Measurements from ENCODE around the gene NINL.
A peak's percentile ranks its signal among the peaks of the same experiment; 100 is the strongest.
"Not testable (repeated sequence)": the region's sequence is repeated elsewhere in the genome, so short reads cannot be mapped to it uniquely, and the experiment has no call there.

NINL gene

GRCh38 chr20:25584905-25585704 is at the start of gene NINL:
TSS of gene NINL (minus strand) at chr20:25585531. CDS start at chr20:25526587, 58,944 bp downstream.
- peak in 1 of 2 experiments; percentile 84 for DNase-seq

GRCh38 chr20:25632940-25633790 is 47.8 kb upstream of the NINL start:
- DNase-seq: no peak

DNA sequence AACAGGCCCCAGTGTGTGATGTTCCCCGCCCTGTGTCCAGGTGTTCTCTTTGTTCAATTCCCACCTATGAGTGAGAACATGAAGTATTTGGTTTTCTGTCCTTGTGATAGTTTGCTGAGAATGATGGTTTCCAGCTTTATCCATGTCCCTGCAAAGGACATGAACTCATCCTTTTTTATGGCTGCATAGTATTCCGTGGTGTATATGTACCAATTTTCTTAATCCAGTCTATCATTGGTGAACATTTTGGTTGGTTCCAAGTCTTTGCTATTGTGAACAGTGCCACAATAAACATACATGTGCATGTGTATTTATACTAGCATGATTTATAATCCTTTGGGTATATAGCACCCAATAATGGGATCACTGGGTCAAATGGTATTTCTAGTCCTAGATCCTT is 45.3 kb upstream of the NINL start:
- DNase-seq: not testable (repeated sequence)

GRCh38 chr20:25629816-25630499 is 44.6 kb upstream of the NINL start:
- DNase-seq: no peak

- DNase-seq: no peak
These were observed 41.4 kb upstream of the NINL start for GRCh38 chr20:25626779-25627178.

DNA sequence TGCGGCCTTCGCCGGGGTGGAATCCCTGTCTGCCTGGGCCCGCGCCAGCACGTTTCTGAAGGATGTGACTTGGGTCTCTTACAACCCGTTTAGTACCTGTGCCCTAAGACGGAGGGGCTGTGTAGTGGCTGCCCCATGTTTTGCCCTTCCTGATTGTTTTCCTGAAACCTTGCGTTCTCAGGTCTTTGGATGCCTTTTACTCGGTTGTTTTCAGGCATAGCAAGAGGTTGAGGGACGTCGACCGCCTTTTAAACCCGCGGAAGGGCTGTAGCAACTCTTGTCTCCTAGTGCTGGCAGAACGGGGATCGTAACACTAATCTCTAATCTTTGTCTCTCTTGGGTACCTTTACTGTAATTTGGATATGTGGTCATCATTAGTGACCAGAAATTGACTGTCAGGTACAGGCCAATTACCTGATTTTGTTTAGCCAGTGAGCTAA is 39.2 kb upstream of the NINL start:
- DNase-seq: no peak

DNA sequence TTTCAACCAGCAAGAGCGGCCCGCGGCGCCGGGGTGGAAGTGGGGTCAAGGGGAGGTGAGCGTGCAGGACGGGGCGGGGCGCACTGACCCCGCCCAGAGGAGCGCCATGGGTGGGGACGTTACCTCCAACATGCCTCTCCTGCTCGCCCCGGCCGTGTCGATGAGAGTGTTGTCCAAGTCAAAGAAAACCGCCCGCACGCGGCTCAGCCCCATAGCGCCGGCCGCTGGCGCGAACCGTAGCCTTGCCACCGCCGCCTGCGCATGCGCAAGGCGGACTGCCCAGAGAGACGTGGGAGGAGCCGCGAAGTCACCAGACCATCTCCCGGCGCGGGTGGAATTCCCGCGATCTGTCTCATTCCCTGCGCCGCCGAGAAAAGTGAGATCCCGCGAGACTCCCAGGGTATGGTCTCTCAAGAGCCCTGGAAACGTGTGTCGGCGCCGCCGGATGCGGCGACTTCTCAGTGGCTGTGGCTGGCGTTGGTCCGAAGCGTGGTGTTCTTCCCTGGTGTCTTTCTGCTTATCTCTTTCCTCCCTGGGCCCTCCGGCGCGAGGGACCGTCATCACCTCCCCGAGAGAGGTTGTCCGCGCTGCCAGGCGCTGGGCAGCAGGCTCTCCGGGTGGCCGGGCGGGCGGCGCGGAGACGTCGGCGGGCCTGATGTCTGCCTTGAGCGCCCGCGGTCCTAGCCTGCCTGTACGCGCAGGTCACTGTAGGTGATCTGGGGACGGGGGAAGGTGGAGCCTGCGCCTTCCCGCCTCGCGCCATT is 38.6 kb upstream of the NINL start, which contains the start of gene NANP:
Gene NANP, minus strand, starts transcription at position 279 of the 764 bp plus-strand sequence. Its CDS starts 66 bp downstream, at position 213.
- peak; percentile 97 to 99 for DNase-seq

- peak; percentile 50 to 64 for DNase-seq
These were observed 37.9 kb upstream of the NINL start for GRCh38 chr20:25623225-25623735.

DNA sequence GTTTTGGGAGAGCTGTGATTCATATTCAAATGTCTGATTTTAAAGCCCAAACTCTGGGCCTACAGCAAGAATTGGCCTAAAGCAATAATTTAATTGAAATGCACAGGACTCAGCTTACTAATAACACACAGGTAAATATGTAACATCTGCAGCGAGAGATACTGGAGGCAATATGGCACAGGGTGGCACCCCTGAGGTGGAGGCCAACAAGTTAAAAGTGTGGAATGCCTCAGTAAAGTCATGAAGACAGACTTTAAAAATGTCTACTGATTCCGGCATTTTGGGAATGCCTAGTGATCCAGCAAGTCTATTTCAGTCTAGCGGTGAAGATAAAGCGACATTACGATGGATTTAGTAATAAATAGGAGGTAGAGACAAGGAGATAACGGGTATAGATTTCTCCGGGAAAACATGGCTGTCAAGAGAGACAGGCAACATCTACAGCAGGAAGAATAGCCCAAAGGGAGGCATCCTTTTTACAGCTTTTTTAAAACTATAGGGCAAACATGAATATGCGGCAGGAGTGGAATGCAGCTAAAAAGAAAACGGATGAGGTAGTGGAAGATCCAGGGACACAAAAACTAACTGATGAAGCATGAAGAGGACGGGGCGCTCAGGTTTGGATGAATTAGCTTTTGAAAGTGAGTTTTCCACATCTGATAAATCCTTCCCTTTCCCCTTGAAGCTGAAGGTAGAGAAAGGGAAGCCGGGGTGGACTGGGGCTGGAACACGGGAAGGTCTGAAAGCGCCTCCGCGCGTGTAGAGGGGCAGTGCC is 37.3 kb upstream of the NINL start:
- no peak for DNase-seq

DNA sequence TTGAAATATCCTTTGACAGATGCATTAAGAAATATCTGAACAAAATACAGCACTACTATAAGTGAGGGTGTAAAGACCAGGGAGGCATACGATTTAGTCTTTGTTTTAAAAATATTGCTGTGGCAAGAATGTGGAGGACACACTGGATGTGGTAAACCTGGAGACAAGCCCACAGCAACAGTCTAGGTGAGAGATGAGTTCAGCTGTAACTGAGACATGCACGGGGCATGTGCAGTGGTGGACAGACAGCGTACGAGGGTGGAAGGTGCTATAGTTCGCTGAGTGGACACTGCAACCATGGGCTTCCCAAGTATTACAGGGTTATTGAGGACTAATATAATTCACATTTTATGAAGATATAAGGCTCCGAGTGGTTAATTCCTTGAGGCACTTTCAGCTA is 36.7 kb upstream of the NINL start:
- DNase-seq: no peak

DNA sequence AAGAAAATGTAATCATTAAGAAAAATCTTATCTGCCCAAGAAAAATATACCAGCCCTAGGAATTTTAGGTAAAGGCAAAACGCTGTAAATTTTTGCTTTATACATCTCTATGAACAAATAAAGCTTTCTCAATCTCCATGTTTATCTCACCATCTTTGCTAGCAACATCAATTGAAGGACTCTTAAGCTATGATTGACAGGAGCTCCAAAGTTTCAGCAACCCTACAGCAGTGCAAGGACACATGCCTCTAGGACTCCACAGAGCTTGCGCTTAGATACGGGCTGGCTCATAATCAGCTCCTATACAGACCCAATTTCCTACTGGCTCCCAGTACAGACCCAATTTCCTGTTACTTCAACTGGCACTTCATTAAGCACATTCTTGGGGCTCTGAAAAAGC is 34.2 kb upstream of the NINL start:
- DNase-seq: no peak

- DNase-seq: no peak
These were observed 23.4 kb upstream of the NINL start for GRCh38 chr20:25608774-25609173.

GRCh38 chr20:25606094-25606695 is 20.9 kb upstream of the NINL start:
- no peak for DNase-seq

GRCh38 chr20:25605148-25605547 is 19.8 kb upstream of the NINL start:
- no peak for DNase-seq

DNA sequence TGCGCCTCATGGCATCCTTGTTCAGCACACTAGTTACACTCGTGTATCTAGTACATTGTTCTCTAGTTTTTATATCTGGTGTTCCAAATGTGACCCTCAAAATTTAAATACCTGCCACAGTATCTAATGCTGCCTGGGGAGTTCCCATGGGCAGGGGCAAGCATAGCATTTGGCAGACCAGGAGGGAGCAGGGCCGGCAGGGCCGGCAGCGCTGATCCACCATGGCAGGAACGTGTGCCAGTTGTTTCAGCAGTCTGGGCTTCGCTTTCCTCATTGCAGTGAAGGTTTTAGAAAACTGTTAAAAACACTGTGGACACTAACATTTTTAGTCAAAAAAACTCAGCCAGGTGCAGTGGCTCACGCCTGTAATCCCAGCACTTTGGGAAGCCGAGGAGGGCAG is 19.3 kb upstream of the NINL start:
- no peak for DNase-seq

- DNase-seq: not testable (repeated sequence)
These were observed 17.6 kb upstream of the NINL start for GRCh38 chr20:25602914-25603309.

- DNase-seq: not testable (repeated sequence)
These were observed 17.0 kb upstream of the NINL start for GRCh38 chr20:25602191-25602913.

DNA sequence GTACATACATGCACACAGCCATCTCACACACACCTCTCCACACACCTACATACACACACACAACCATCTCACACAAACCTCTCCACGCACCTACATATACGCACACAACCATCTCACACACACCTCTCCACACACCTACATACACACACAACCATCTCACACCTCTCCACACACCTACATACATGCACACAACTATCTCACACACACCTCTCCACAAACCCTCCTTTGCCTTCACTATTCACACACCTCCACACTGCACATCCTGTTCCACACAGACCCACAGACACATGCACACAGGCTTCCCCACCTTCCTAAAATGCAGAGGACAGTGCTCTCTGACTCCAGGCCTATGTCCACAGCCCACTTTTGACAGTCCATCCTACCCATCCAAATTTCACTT is 16.3 kb upstream of the NINL start:
- no peak for DNase-seq

- DNase-seq: no peak
These were observed 15.3 kb upstream of the NINL start for GRCh38 chr20:25600632-25601031.
